H9 (cell line): ENCODE results near the gene MCRIP1. TPM values are rescaled to one million over a fixed set of nuclear protein-coding genes. Genes with fewer than 3 reads are reported as not detected.

Experiments
- DNase-seq: peaks from one replicate; pipeline ENCODE4 v3.0.0-alpha.2; 2017
- H2AFZ ChIP-seq: one replicate; pipeline ENCODE4 v1.6.1; 2013; ENCODE audit warnings: mild to moderate bottlenecking, low read length, control low read depth, moderate library complexity
- H2AK5ac ChIP-seq: 2 replicates; pipeline ENCODE4 v1.6.1; 2013; ENCODE audit warnings: low read length, control low read depth, mixed read lengths; ENCODE audit not compliant: insufficient read length
- H2BK120ac ChIP-seq: one replicate; pipeline ENCODE4 v1.6.1; 2013; ENCODE audit warnings: low read depth, mild to moderate bottlenecking, low read length, control low read depth, inconsistent platforms; ENCODE audit not compliant: poor library complexity, severe bottlenecking
- H2BK12ac ChIP-seq: 2 replicates; pipeline ENCODE4 v1.6.1; 2013; ENCODE audit warnings: low read length, control low read depth, mixed read lengths, low read depth; ENCODE audit not compliant: insufficient read length
- H2BK15ac ChIP-seq: 2 replicates; pipeline ENCODE4 v1.6.1; 2013; ENCODE audit warnings: low read depth, low read length, control low read depth
- H2BK20ac ChIP-seq: one replicate; pipeline ENCODE4 v1.6.1; 2013; ENCODE audit warnings: low read depth, mild to moderate bottlenecking, low read length, control low read depth, inconsistent platforms; ENCODE audit not compliant: poor library complexity, severe bottlenecking
- H2BK5ac ChIP-seq: 2 replicates; pipeline ENCODE4 v1.6.1; 2013; ENCODE audit warnings: low read length, control low read depth, mixed read lengths; ENCODE audit not compliant: insufficient read length
- H3K14ac ChIP-seq: 2 replicates; pipeline ENCODE4 v1.6.1; 2013; ENCODE audit warnings: low read length, control low read depth; ENCODE audit not compliant: insufficient read depth
- H3K18ac ChIP-seq: 2 replicates; pipeline ENCODE4 v1.6.1; 2013; ENCODE audit warnings: low read depth, mild to moderate bottlenecking, mixed read lengths, low read length, control low read depth; ENCODE audit not compliant: insufficient read length
- H3K23ac ChIP-seq: 2 replicates; pipeline ENCODE4 v1.6.1; 2013; ENCODE audit warnings: low read length, control low read depth, mixed read lengths, low read depth; ENCODE audit not compliant: insufficient read length
- H3K23me2 ChIP-seq: 2 replicates; pipeline ENCODE4 v1.6.1; 2013; ENCODE audit warnings: low read depth, mild to moderate bottlenecking, mixed read lengths, low read length, control low read depth; ENCODE audit not compliant: insufficient read length, poor library complexity, severe bottlenecking
- H3K27ac ChIP-seq: 2 replicates; pipeline ENCODE4 v1.5.1; 2013; ENCODE audit warnings: low read length, control low read depth, mixed read lengths, low read depth; ENCODE audit not compliant: insufficient read length
- H3K27me3 ChIP-seq: 2 replicates; pipeline ENCODE4 v1.6.1; 2013; ENCODE audit warnings: low read length, control low read depth, inconsistent platforms; ENCODE audit not compliant: insufficient read depth
- H3K4ac ChIP-seq: 2 replicates; pipeline ENCODE4 v1.6.1; 2013; ENCODE audit warnings: low read depth, mild to moderate bottlenecking, control low read depth, inconsistent platforms, low read length, moderate library complexity
- H3K4me1 ChIP-seq: 2 replicates; pipeline ENCODE4 v1.6.1; 2013; ENCODE audit warnings: low read length, control low read depth, inconsistent platforms; ENCODE audit not compliant: insufficient read depth
- H3K4me2 ChIP-seq: 2 replicates; pipeline ENCODE4 v1.6.1; 2013; ENCODE audit warnings: low read length, control low read depth, mixed read lengths; ENCODE audit not compliant: insufficient read length, insufficient read depth
- H3K56ac ChIP-seq: 2 replicates; pipeline ENCODE4 v1.6.1; 2013; ENCODE audit warnings: low read depth, mild to moderate bottlenecking, mixed read lengths, low read length, control low read depth; ENCODE audit not compliant: insufficient read length
- H3K79me1 ChIP-seq: 2 replicates; pipeline ENCODE4 v1.6.1; 2013; ENCODE audit warnings: low read depth, mild to moderate bottlenecking, moderate library complexity, low read length, control low read depth, inconsistent platforms; ENCODE audit not compliant: insufficient read depth, poor library complexity, severe bottlenecking
- H3K79me2 ChIP-seq: 2 replicates; pipeline ENCODE4 v1.6.1; 2013; ENCODE audit warnings: low read length, control low read depth, inconsistent platforms; ENCODE audit not compliant: insufficient read depth
- H3K9ac ChIP-seq: 2 replicates; pipeline ENCODE4 v1.6.1; 2013; ENCODE audit warnings: low read length, control low read depth, mixed read lengths; ENCODE audit not compliant: insufficient read length; ENCODE audit errors: extremely low read depth
- H3K9me3 ChIP-seq: one replicate; pipeline ENCODE4 v1.6.1; 2013; ENCODE audit warnings: low read depth, low read length, inconsistent platforms; ENCODE audit not compliant: control insufficient read depth
- H3T11ph ChIP-seq: one replicate; pipeline ENCODE4 v1.6.1; 2013; ENCODE audit warnings: mild to moderate bottlenecking, low read length, control low read depth, inconsistent platforms
- H4K20me1 ChIP-seq: one replicate; pipeline ENCODE4 v1.6.1; 2013; ENCODE audit not compliant: control insufficient read depth, insufficient read length, insufficient read depth
- H4K5ac ChIP-seq: 2 replicates; pipeline ENCODE4 v1.6.1; 2013; ENCODE audit warnings: low read depth, mild to moderate bottlenecking, mixed read lengths, low read length, control low read depth; ENCODE audit not compliant: insufficient read length
- H4K8ac ChIP-seq: replicated peaks from 2 replicates; pipeline ENCODE4 v1.6.1; 2013; ENCODE audit warnings: low read length, control low read depth, mixed read lengths, low read depth; ENCODE audit not compliant: insufficient read length
- H4K91ac ChIP-seq: 2 replicates; pipeline ENCODE4 v1.6.1; 2013; ENCODE audit warnings: low read depth, mild to moderate bottlenecking, moderate library complexity, mixed read lengths, low read length, control low read depth; ENCODE audit not compliant: insufficient read length
- H3K27ac Mint-ChIP-seq, 3 experiments: 2 replicates in 2 of 3; 3 replicates in 1 of 3; pipeline ENCODE4 v1.8.0; 2020 to 2021; ENCODE audit warnings: mixed read lengths in 3 of 3, mild to moderate bottlenecking in 1 of 3, moderate library complexity in 1 of 3
- H3K27me3 Mint-ChIP-seq: 2 replicates; pipeline ENCODE4 v1.8.0; 2021; ENCODE audit warnings: low read depth, mild to moderate bottlenecking, moderate library complexity, mixed read lengths
- H3K36me3 Mint-ChIP-seq, 3 experiments: 2 replicates in 2 of 3; 3 replicates in 1 of 3; pipeline ENCODE4 v1.8.0; 2020 to 2021; ENCODE audit warnings: low read depth in 3 of 3, mixed read lengths in 3 of 3; ENCODE audit not compliant: insufficient read depth in 1 of 3
- H3K4me1 Mint-ChIP-seq, 2 experiments: 2 replicates each; pipeline ENCODE4 v1.8.0; 2020; ENCODE audit warnings: mixed read lengths in 2 of 2
- H3K4me3 Mint-ChIP-seq, 2 experiments: 2 replicates in 1 of 2; 3 replicates in 1 of 2; pipeline ENCODE4 v1.8.0; 2020 to 2021; ENCODE audit warnings: mild to moderate bottlenecking in 2 of 2, mixed read lengths in 2 of 2, moderate library complexity in 1 of 2
- H3K9me3 Mint-ChIP-seq, 2 experiments: 2 replicates in 1 of 2; 3 replicates in 1 of 2; pipeline ENCODE4 v1.8.0; 2020; ENCODE audit warnings: mild to moderate bottlenecking in 2 of 2, mixed read lengths in 2 of 2, moderate library complexity in 1 of 2
- CTCF ChIP-seq: fragments of 200-600 bp; sonication (generic); conservative IDR thresholded peaks from 3 replicates; pipeline ENCODE4 v1.8.0; 2021; ENCODE audit warnings: antibody characterized with exemption, mild to moderate bottlenecking
- WGBS: extraction: QIAGEN DNeasy Blood & Tissue Kit; methylation state at CpG from one replicate; pipeline ENCODE4 v1.1.7; 2013; ENCODE audit warnings: missing lambda C conversion rate, low lambda C conversion rate, mixed read lengths; ENCODE audit not compliant: insufficient read length; ENCODE audit errors: extremely low coverage; 5-methylcytosine and 5-hydroxymethylcytosine counted together
- total RNA-seq: library from RNA; stranded (reverse); gene quantifications from 2 replicates; pipeline ENCODE4 v1.2.1, GENCODE V29; 2021

MCRIP1 gene
- total RNA-seq, 1 experiment from 2014 or later = 118 TPM

DNA sequence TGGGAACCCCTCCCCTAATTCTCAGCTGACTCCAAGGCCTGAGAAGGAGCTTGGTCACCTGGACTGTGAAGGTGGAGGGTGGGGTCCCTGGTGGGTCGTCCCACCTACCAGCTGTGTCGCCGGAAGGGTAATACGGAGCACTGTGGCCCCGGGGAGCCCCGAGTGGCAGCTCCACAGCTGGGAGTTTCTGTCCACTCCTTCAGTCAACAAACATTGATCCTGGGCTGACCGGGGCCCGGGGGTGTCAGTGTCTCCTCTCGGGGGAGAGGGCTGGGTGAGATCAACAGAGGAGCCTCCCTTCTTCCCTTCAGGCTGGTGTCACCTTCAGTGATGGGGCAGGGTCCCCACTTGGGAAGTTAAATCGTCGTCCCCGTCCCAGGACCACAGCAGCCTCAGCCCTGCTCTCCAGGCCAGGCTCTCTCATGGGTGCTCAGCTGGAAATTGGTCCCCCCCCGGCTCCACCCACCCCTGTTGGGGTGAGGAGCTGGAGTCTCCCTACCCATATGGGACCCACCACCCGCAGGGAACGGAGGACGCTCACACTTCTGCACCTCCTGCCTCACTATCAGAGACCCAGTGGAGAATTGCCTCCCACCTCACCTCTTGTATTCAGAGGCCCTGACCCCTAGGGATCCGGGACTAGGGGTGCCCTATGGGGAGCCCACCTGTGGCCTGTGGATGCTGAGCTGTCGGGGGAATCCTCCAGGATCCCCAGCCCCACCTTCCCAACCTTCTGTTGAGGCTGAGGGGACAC is 27.2 kb downstream of the MCRIP1 start:
- Mint-ChIP-seq H3K9me3 (peaks cover 0 to 4% of the 10 kb centered on the region in 2 experiments; a peak in 4 of 5 replicates), H3K4me3 (no peak overlapping the region), H3K27me3 (peaks cover 81% of the 10 kb centered on the region), H3K36me3 (no peaks in the 10 kb centered on the region), H3K4me1 (peaks cover 0 to 6% of the 10 kb centered on the region in 2 experiments; a peak in 1 of 4 replicates), H3K27ac (no peak overlapping the region)
- no peak overlapping the region for H2BK120ac ChIP-seq
- H3K23ac ChIP-seq = no peak overlapping the region
- no peak overlapping the region for H2AK5ac ChIP-seq
- H2BK12ac ChIP-seq = no peak overlapping the region
- H4K8ac ChIP-seq = no peak overlapping the region
- no peak overlapping the region for H3K4me2 ChIP-seq
- no peaks in the 10 kb centered on the region for H3K4me1 ChIP-seq
- H3K14ac ChIP-seq = no peak overlapping the region
- WGBS = no CpG with 5 or more reads among the region's 18 CpGs
- no peak overlapping the region for H4K5ac ChIP-seq
- H2BK5ac ChIP-seq = no peak overlapping the region
- no peak overlapping the region for H3K9ac ChIP-seq
- H2AFZ ChIP-seq = no peak overlapping the region
- no peak overlapping the region for H2BK20ac ChIP-seq
- H3K4ac ChIP-seq = no peak overlapping the region
- no peaks in the 10 kb centered on the region for H3K79me2 ChIP-seq
- no peak overlapping the region for H3K18ac ChIP-seq
- DNase-seq = no peak
- peaks cover 32% of the 10 kb centered on the region for H3K27me3 ChIP-seq
- no peaks in the 10 kb centered on the region for H3K9me3 ChIP-seq
- H4K91ac ChIP-seq = no peak overlapping the region
- H3K23me2 ChIP-seq = peaks cover 6% of the 10 kb centered on the region
- no peaks in the 10 kb centered on the region for H3K79me1 ChIP-seq
- TF ChIP-seq CTCF = no peak
- H2BK15ac ChIP-seq = no peak overlapping the region
- H3T11ph ChIP-seq = no peak overlapping the region
- no peak overlapping the region for H3K27ac ChIP-seq
- H3K56ac ChIP-seq = no peak overlapping the region
- no peaks in the 10 kb centered on the region for H4K20me1 ChIP-seq
